GM12874 (cell line): Measurements from ENCODE around the gene ENAH.

ENCODE experiments used
- TF ChIP-seq, protein P1 (sequence below): IDR thresholded peaks from 2 replicates; pipeline ENCODE4 v1.5.1; 2011; ENCODE audit warnings: low read depth, mild to moderate bottlenecking, control low read depth, low read length, moderate library complexity; ENCODE audit not compliant: insufficient read depth

ENAH gene

DNA sequence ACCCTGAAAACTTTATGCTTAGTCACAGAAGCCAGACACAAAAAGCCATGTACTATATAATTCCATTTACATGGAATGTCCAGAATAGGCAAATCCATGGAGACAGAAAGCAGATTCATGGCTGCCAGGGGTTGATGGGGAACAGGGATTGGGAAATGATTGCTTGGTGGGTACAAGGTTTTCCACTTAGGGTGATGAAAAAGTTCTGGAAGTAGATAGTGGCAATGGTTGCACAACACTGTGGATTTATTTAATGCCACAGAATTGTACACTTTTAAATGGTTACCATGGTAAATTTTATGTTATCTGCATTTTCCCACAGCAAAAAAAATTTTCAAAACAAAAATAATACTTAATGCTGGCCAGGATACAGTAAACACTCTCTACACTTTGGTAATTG, 40.6 kb downstream of the ENAH start:
- TF ChIP-seq, protein P1, sequence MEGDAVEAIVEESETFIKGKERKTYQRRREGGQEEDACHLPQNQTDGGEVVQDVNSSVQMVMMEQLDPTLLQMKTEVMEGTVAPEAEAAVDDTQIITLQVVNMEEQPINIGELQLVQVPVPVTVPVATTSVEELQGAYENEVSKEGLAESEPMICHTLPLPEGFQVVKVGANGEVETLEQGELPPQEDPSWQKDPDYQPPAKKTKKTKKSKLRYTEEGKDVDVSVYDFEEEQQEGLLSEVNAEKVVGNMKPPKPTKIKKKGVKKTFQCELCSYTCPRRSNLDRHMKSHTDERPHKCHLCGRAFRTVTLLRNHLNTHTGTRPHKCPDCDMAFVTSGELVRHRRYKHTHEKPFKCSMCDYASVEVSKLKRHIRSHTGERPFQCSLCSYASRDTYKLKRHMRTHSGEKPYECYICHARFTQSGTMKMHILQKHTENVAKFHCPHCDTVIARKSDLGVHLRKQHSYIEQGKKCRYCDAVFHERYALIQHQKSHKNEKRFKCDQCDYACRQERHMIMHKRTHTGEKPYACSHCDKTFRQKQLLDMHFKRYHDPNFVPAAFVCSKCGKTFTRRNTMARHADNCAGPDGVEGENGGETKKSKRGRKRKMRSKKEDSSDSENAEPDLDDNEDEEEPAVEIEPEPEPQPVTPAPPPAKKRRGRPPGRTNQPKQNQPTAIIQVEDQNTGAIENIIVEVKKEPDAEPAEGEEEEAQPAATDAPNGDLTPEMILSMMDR = no peak

DNA sequence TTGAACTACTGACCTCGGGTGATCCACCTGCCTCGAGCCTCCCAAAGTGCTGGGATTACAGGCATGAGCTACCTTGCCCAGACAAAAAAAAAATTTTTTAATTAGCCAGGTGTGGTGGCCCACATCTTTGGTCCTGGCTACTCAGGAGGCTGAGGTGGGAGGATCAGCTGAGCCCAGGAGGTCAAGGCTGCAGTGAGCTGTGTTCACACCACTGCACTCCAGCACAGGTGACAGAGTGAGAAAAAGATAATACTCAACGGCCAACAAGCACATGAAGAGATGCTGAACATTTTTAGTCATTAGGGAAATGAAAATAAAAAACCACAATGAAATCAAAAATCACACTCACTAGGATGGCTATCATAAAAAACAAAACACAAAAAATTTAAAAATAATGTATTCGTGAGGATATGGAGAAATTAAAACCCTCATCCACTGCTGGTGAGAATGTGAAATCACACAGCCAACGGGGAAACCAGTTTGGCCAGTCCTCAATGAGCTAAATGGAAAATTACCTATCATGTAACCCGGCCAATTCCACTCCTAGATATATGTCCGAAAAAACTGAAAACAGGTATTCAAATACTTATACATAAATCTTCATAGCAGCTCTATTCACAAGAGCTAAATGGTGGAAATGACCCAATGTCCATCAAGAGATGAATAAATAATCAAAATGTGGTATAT, 41.2 kb downstream of the ENAH start:
- TF ChIP-seq, protein P1 = no peak

DNA sequence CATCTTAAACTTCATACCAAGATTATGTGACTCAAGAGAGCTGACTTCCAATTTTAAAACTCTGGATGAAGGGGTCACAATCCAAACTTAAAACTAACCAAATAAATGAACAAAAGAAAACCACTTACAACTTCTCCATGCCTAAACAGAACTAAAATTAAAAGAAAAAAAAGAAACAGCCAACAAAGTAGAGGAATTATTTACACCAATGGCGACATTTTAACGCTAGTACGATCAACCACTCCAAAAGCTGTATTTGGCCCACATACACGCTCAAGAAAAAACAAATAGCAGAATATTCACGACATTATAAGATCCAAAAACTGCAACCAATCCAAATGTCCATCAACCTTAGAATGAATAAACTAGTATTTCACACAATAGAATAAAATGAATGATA, 42.4 kb downstream of the ENAH start:
- TF ChIP-seq, protein P1 = no peak

- TF ChIP-seq, protein P1 = no peak
Measured at GRCh38 chr1:225608014-225608796, 44.7 kb downstream of the ENAH start.

DNA sequence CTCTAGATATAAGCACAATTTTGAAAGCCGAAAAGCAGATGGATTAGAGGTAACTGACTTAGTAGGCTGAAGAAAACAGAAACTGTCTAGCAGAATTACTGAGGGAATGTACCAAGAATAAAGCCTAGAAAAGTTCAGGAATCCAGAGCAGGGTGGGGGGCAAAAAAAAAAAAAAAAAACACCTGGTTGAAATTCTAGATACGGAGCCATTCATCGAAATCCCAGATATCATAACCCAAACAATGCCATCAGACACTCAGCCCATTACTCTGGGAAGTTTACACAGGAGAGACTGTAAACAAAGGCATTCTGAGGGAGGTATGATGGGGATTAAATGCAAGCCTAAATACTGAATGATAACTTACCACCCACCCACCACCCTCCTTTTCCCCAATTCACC, 45.6 kb downstream of the ENAH start:
- TF ChIP-seq, protein P1 = no peak

GRCh38 chr1:225603538-225604354, 49.2 kb downstream of the ENAH start:
- TF ChIP-seq, protein P1 = no peak

GRCh38 chr1:225602590-225603206, 50.2 kb downstream of the ENAH start:
- TF ChIP-seq, protein P1 = no peak
